GDM1 (cell line): ENCODE data around the gene ZDHHC19.
"Not testable (repeated sequence)": the region's sequence is repeated elsewhere in the genome, so short reads cannot be mapped to it uniquely, and the experiment has no call there.

Experiments
- DNase-seq: peaks from one replicate; lab custom pipeline; 2025; lab: John Stamatoyannopoulos, UW

The ZDHHC19 gene

GRCh38 chr3:196210673-196211556 lies at the start of gene ZDHHC19:
Gene ZDHHC19, minus strand, starts transcription at chr3:196211400. Its CDS starts 85 bp downstream, at chr3:196211315.
- no peak for DNase-seq

GRCh38 chr3:196260784-196261183 lies 49.6 kb upstream of the ZDHHC19 start:
- no peak for DNase-seq

GRCh38 chr3:196255776-196256175 lies 44.6 kb upstream of the ZDHHC19 start:
- DNase-seq, result no peak

GRCh38 chr3:196254376-196255283 lies 43.4 kb upstream of the ZDHHC19 start:
- no peak for DNase-seq

- no peak for DNase-seq
Measured at GRCh38 chr3:196251918-196252317, 40.7 kb upstream of the ZDHHC19 start.

GRCh38 chr3:196246612-196247308 lies 35.6 kb upstream of the ZDHHC19 start:
- no peak for DNase-seq

GRCh38 chr3:196244166-196244565 lies 33.0 kb upstream of the ZDHHC19 start:
- not testable (repeated sequence) for DNase-seq

GRCh38 chr3:196241704-196242103 lies 30.5 kb upstream of the ZDHHC19 start:
- no peak for DNase-seq

- DNase-seq, result no peak
Measured at GRCh38 chr3:196240424-196240823, 29.2 kb upstream of the ZDHHC19 start.

GRCh38 chr3:196238612-196239560 lies 27.7 kb upstream of the ZDHHC19 start:
- no peak for DNase-seq

- no peak for DNase-seq
Measured at GRCh38 chr3:196237203-196237602, 26.0 kb upstream of the ZDHHC19 start.

GRCh38 chr3:196236223-196236622 lies 25.0 kb upstream of the ZDHHC19 start:
- DNase-seq, result no peak

GRCh38 chr3:196235452-196236122 lies 24.4 kb upstream of the ZDHHC19 start:
- DNase-seq, result no peak

- no peak for DNase-seq
Measured at GRCh38 chr3:196232882-196233251, 21.7 kb upstream of the ZDHHC19 start.

- no peak for DNase-seq
Measured at GRCh38 chr3:196232154-196232881, 21.1 kb upstream of the ZDHHC19 start.

- no peak for DNase-seq
Measured at GRCh38 chr3:196227629-196228493, 16.7 kb upstream of the ZDHHC19 start.

- no peak for DNase-seq
Measured at GRCh38 chr3:196227121-196227561, 15.9 kb upstream of the ZDHHC19 start.

- DNase-seq, result no peak
Measured at GRCh38 chr3:196225763-196226364, 14.7 kb upstream of the ZDHHC19 start.
